GM12892 (cell line): Measurements from ENCODE around the gene ARPC5L.

Experiments used
- POLR2A ChIP-seq: IDR thresholded peaks from 2 replicates; pipeline ENCODE4 v1.6.1; 2011; ENCODE audit warnings: low read depth, low read length, control low read depth
- TAF1 ChIP-seq: IDR thresholded peaks from 2 replicates; pipeline ENCODE4 v1.6.1; 2011; ENCODE audit warnings: low read depth, mild to moderate bottlenecking, control low read depth, low read length, borderline replicate concordance

DNA sequence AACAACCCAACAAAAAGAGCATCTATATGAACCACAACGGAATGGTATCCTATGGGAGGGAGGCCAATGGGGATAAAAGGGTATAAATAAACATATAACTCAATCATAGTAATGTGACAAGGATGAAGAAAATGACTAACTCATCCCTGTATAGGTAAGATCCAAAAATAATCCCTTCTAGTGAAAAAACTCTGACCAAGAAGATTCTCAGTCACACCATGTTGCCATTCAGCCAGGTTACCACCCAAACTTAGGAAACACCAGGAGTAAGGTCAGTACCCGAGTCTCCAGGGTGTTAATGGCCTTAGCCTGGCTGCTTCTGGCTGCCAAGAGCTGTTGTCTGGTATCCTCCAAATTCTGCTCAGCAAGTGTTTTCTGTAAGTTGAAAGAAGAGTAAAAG lies 46.2 kb downstream of the ARPC5L start:
- TF ChIP-seq TAF1, result no peak
- TF ChIP-seq POLR2A, result no peak
